Measurements from ENCODE around the gene KIF19. TPM values are rescaled to one million over a fixed set of nuclear protein-coding genes. Genes with fewer than 3 reads are reported as not detected.

KIF19 gene
- total RNA-seq, 1 experiment from 2014 or later, result not detected

Other genes with a start within 250 kb of the KIF19 start
- gene RPL38, start 122.5 kb upstream of the KIF19 start, total RNA-seq (2021), result 761 and 961 TPM in 2 replicates
- 1.5 and 2.9 TPM in 2 replicates for gene TTYH2, start 112.7 kb upstream of the KIF19 start, total RNA-seq (2021)
- not detected in 2 replicates for gene DNAI2, start 52.0 kb upstream of the KIF19 start, total RNA-seq (2021)
- not detected in 2 replicates for gene BTBD17, start 35.6 kb downstream of the KIF19 start, total RNA-seq (2021)
- gene GPR142, start 41.3 kb downstream of the KIF19 start, total RNA-seq (2021), result not detected in 2 replicates
- gene GPRC5C, start 105.9 kb downstream of the KIF19 start, total RNA-seq (2021), result 27.9 and 32.4 TPM in 2 replicates
- not detected in 2 replicates for gene CD300A, start 140.4 kb downstream of the KIF19 start, total RNA-seq (2021)
- not detected in 2 replicates for gene CD300LB, start 205.2 kb downstream of the KIF19 start, total RNA-seq (2021)
- gene CD300C, start 219.9 kb downstream of the KIF19 start, total RNA-seq (2021), result not detected in 2 replicates
- gene CD300H, start 241.3 kb downstream of the KIF19 start, total RNA-seq (2021), result not detected in 2 replicates